HL-60 (cell line): ENCODE results near the gene FCRLB.

Source experiments
- DNase-seq, 2 experiments: peaks; one replicate each; pipeline ENCODE4 v3.0.0-alpha.2; 2010 to 2020; ENCODE audit warnings: low read depth in 1 of 2, low spot score in 1 of 2
- H3K27ac ChIP-seq: fragments of 250-450 bp; sonication (Bioruptor Pico); replicated peaks from 2 replicates; pipeline ENCODE4 v1.5.1; 2020; ENCODE audit warnings: mild to moderate bottlenecking, moderate library complexity
- H3K27me3 ChIP-seq: fragments of 250-450 bp; sonication (Bioruptor Pico); 2 replicates; pipeline ENCODE4 v1.5.1; 2021; ENCODE audit warnings: mild to moderate bottlenecking, moderate library complexity; ENCODE audit not compliant: insufficient read depth, poor library complexity, severe bottlenecking
- H3K4me3 ChIP-seq: replicated peaks from 2 replicates; pipeline ENCODE4 v1.5.1; 2011; ENCODE audit warnings: mild to moderate bottlenecking, control low read depth, low read length; ENCODE audit not compliant: insufficient read depth
- GABPA ChIP-seq: IDR thresholded peaks from 2 replicates; pipeline ENCODE4 v1.6.1; 2012; ENCODE audit warnings: low read depth
- POLR2AphosphoS5 ChIP-seq: IDR thresholded peaks from 2 replicates; pipeline ENCODE4 v1.6.1; 2012; ENCODE audit warnings: low read depth
- SPI1 ChIP-seq: IDR thresholded peaks from 2 replicates; pipeline ENCODE4 v1.6.1; 2012; ENCODE audit warnings: low read depth, mild to moderate bottlenecking, borderline replicate concordance
- TF ChIP-seq, protein P1 (sequence below): IDR thresholded peaks from 2 replicates; pipeline ENCODE4 v1.6.1; 2012; ENCODE audit warnings: low read depth; ENCODE audit not compliant: insufficient replicate concordance
- TF ChIP-seq, protein P2 (sequence below): IDR thresholded peaks from one replicate; pipeline ENCODE4 v1.5.1; 2011; ENCODE audit warnings: low read length, control low read depth, inconsistent platforms; ENCODE audit not compliant: insufficient read depth

FCRLB gene

DNA sequence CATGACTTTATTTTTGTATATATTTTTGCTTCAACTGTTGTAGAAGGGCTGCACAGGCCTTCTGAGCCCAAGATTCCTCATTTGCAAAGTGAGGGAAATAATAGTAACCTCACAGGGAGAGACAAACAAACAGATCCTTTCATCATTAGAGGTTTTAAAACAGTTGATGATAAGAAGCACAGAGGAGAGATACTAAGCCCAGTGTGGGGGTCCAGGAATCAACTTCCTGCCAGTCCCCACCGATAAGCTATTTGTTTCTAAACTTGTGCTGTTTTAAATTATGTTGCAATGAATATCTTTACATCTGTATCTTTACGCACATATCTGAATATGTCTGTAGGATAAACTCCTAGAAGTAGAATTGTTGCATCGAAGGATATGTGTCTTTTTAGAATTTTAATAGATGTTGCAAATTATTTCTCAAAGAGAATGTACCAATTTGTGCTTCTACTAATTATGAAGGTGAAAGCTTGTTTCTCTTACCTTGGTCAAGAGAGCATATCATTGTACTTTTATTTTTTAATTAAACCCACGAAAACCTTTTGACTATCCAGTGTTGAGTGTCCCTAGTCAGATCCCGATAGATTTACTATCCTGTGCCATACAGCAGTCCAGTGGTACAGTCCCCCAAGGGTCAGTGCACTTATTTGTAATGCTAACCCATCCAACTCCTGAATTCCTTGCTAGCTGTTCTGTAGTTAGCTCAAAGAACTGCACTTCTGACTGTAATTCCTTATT, 10.8 kb downstream of the FCRLB start:
- no peak overlapping the region for H3K27ac ChIP-seq

DNA sequence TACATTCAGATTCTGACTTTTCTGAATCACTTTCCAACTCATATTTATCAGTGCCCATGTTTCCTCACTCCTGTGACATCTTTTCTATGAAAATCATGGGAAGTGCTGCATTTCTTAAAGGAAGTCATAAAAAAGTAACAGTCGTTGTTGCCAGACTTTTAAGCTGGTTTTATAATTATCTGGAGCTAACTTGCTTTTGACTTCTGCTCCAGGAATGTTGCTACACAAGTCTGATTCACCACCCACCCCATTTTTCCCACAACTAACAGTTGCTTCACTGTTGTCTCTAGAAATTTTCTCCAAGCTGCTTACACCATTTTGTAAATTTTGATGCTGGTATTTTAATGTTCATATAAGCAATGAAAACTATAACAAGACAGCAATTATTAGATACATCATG, 12.2 kb downstream of the FCRLB start:
- Histone ChIP-seq H3K27me3 (no peaks in the 10 kb centered on the region), H3K4me3 (no peak overlapping the region), H3K27ac (no peak overlapping the region)
- TF ChIP-seq, protein P1, sequence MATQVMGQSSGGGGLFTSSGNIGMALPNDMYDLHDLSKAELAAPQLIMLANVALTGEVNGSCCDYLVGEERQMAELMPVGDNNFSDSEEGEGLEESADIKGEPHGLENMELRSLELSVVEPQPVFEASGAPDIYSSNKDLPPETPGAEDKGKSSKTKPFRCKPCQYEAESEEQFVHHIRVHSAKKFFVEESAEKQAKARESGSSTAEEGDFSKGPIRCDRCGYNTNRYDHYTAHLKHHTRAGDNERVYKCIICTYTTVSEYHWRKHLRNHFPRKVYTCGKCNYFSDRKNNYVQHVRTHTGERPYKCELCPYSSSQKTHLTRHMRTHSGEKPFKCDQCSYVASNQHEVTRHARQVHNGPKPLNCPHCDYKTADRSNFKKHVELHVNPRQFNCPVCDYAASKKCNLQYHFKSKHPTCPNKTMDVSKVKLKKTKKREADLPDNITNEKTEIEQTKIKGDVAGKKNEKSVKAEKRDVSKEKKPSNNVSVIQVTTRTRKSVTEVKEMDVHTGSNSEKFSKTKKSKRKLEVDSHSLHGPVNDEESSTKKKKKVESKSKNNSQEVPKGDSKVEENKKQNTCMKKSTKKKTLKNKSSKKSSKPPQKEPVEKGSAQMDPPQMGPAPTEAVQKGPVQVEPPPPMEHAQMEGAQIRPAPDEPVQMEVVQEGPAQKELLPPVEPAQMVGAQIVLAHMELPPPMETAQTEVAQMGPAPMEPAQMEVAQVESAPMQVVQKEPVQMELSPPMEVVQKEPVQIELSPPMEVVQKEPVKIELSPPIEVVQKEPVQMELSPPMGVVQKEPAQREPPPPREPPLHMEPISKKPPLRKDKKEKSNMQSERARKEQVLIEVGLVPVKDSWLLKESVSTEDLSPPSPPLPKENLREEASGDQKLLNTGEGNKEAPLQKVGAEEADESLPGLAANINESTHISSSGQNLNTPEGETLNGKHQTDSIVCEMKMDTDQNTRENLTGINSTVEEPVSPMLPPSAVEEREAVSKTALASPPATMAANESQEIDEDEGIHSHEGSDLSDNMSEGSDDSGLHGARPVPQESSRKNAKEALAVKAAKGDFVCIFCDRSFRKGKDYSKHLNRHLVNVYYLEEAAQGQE: no peak
- TF ChIP-seq, protein P2, sequence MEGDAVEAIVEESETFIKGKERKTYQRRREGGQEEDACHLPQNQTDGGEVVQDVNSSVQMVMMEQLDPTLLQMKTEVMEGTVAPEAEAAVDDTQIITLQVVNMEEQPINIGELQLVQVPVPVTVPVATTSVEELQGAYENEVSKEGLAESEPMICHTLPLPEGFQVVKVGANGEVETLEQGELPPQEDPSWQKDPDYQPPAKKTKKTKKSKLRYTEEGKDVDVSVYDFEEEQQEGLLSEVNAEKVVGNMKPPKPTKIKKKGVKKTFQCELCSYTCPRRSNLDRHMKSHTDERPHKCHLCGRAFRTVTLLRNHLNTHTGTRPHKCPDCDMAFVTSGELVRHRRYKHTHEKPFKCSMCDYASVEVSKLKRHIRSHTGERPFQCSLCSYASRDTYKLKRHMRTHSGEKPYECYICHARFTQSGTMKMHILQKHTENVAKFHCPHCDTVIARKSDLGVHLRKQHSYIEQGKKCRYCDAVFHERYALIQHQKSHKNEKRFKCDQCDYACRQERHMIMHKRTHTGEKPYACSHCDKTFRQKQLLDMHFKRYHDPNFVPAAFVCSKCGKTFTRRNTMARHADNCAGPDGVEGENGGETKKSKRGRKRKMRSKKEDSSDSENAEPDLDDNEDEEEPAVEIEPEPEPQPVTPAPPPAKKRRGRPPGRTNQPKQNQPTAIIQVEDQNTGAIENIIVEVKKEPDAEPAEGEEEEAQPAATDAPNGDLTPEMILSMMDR: no peak
- TF ChIP-seq POLR2AphosphoS5 (no peak), SPI1 (no peak), GABPA (no peak)
- peak; percentile 44 to 73 for DNase-seq

More for the DNA sequence above, 10.8 kb downstream of the FCRLB start:
- Histone ChIP-seq H3K27me3 (no peaks in the 10 kb centered on the region), H3K4me3 (no peak overlapping the region)
- no peak for DNase-seq
- TF ChIP-seq GABPA (no peak), POLR2AphosphoS5 (no peak), SPI1 (no peak)
- TF ChIP-seq, protein P2: no peak
- TF ChIP-seq, protein P1: no peak

DNA sequence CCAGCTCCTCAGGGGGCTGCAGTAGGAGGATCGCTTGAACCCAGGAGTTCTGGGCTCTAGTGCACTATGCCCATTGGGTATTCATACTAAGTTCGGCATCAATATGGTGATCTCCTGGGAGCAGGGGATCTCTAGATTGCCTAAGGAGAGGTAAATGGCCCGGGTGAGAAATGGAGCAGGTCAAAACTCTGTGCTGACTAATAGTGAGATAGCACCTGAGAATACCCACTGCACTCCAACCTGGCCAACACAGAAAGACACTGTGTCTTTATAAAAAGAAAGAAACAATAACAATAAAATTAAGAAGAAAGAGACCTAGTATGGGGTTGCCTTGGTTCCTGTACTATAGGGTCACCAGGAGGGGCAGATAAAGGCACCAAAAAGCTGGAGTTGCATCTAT, 14.5 kb downstream of the FCRLB start:
- no peak overlapping the region for H3K4me3 ChIP-seq
- no peaks in the 10 kb centered on the region for H3K27me3 ChIP-seq
- DNase-seq: no peak
- H3K27ac ChIP-seq: no peak overlapping the region
- TF ChIP-seq POLR2AphosphoS5 (no peak), GABPA (no peak), SPI1 (no peak)
- TF ChIP-seq, protein P1: no peak
- TF ChIP-seq, protein P2: no peak
